Fibroblast of mammary gland (primary cell): ENCODE results near the gene SMAD3.

Source experiments
- DNase-seq: peaks from one replicate; pipeline ENCODE4 v3.0.0-alpha.2; 2010; ENCODE audit warnings: low read depth
- H3K4me3 ChIP-seq: 2 replicates; pipeline ENCODE4 v1.5.1; 2011; ENCODE audit warnings: low read depth, mild to moderate bottlenecking, low read length, moderate library complexity; ENCODE audit not compliant: control insufficient read depth
- CTCF ChIP-seq: conservative IDR thresholded peaks from 2 replicates; pipeline ENCODE4 v1.5.1; 2011; ENCODE audit warnings: low read depth, low read length, inconsistent platforms; ENCODE audit not compliant: control insufficient read depth, insufficient read depth

The SMAD3 gene

GRCh38 chr15:67142092-67142766 is 76.8 kb downstream of the SMAD3 start:
- H3K4me3 ChIP-seq: no peak overlapping the region
- TF ChIP-seq CTCF: no peak
- no peak for DNase-seq

DNA sequence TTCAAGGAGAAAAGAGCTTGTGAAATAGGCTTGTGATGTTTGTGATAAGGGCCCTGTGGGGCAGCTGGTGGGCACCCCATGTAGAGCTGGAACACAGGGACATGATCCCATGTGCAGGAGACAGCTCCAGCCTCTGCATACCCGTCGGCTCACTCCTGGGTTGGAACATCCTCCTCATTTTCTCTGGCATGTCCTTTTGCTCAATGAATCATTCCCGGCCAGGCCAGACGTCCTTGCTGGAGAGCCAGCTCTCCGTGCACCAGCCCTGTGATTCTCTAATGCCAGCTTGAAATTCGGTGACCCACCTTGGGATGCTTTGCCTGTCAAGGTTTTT is 77.3 kb downstream of the SMAD3 start:
- no peak for TF ChIP-seq CTCF
- peak; percentile 85 for DNase-seq
- H3K4me3 ChIP-seq: no peak overlapping the region

DNA sequence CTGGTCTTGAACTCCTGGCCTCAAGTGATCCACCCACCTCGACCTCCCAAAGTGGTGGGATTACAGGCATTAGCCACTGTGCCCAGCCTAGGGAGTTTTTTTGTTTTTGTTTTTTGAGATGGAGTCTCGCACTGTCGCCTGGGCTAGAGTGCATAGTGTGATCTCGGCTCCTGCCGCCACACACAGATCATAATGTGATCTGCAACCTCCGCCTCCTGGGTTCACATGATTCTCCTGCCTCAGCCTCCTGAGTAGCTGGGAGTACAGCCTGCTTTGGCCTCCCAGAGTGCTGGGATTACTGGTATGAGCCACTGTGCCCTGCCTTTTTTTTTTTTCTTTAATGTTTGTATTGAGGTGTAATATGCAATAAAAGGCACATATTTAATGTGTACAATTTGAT is 78.2 kb downstream of the SMAD3 start:
- no peak overlapping the region for H3K4me3 ChIP-seq
- TF ChIP-seq CTCF: no peak
- DNase-seq: no peak

DNA sequence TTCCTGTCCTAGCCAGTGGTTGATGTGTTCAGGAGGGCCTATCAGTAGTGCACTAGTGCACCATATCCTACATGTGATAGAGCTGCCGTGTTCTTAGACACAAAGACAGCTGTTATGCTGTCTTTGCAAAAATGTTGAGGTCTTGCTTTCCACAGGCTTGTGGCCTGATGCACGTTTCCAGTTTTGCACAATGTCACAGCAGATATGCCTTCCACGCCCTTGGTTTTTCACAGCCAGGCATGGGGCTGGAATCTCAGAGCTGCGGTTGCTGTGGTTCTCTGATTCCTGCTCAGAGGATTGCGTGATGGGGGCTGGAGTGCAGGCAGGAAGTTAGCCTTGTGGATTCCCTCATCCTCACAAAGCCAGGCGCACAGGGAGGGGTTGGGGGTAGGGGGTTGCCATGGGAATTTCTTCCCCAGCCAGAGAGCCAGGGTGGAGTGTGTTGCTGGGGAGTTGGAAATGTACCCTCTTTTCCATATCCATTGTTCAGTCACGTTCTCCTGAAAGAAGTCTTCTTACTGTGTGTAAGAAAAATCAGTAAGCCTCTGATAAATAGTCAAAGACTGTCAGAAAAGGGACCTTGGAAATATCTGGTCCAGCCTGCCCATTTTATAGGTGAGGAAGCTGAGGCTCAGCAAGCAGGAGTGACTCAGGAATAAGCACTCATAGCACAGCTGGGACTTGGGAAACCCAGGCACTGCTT is 79.4 kb downstream of the SMAD3 start:
- no peak overlapping the region for H3K4me3 ChIP-seq
- DNase-seq: peak; percentile 89
- no peak for TF ChIP-seq CTCF

DNA sequence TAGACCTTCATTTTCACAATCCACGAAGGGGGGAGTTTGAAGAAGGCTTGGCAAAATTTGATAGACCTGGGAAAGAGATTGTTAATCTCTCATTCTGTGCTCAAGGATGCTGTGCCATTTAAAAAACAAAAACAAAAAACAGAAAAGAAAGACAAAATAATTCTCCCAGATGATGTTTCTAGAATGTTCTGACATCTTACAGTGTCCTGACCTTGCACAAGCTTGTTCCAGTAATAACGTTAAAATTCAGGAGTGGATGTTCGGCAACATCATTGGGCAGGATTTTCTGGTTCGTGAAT is 79.9 kb downstream of the SMAD3 start:
- TF ChIP-seq CTCF: no peak
- no peak for DNase-seq
- no peak overlapping the region for H3K4me3 ChIP-seq

DNA sequence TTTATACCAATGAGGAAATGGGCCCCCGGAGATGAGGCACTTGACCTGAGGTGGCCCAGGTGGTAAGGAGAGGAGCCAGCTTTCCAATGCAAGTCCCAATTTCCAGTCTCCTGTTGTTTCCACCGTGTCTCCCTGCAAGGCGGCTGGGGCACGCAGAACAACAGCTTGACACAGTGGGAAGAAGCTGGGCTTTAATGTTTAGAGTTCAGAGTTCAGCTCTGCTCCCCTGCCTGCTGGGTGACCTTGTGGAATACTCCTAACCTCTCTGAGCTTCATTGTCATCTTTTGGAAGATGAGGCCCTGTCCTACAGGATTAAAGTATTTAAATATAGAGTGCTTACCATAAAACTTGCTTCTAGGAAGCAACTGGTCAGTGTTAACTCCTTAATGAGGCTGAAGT is 80.3 kb downstream of the SMAD3 start:
- no peak for TF ChIP-seq CTCF
- DNase-seq: no peak
- no peak overlapping the region for H3K4me3 ChIP-seq

- H3K4me3 ChIP-seq: no peak overlapping the region
- no peak for TF ChIP-seq CTCF
- peak; percentile 93 for DNase-seq
These were observed 80.8 kb downstream of the SMAD3 start for GRCh38 chr15:67146234-67146633.
